GM13977 (cell line): ENCODE results near the gene MEIS2.

Experiments
- DNase-seq: peaks from one replicate; pipeline ENCODE4 v3.0.0; 2012; ENCODE audit warnings: low spot score
- in situ Hi-C: fragments of 300-500 bp; cut with MboI; formaldehyde crosslinking; loops from one replicate; pipeline ENCODE4 v1.12.0; 2022; ENCODE audit warnings: low sequenced_read_pairs, low pct_unique_long_range_greater_than_20kb, mixed read lengths, inconsistent platforms; ENCODE audit not compliant: unreplicated experiment
- TF ChIP-seq, protein P1 (sequence below): IDR thresholded peaks from 2 replicates; pipeline ENCODE4 v1.5.1; 2012; ENCODE audit warnings: mild to moderate bottlenecking, control low read depth; ENCODE audit not compliant: insufficient read depth; ENCODE audit errors: extremely low read depth, missing control alignments

MEIS2 gene

GRCh38 chr15:36905908-36906307 is 194.4 kb downstream of the MEIS2 start:
- in situ Hi-C loops = no loop called here
- no peak for DNase-seq
- TF ChIP-seq, protein P1, sequence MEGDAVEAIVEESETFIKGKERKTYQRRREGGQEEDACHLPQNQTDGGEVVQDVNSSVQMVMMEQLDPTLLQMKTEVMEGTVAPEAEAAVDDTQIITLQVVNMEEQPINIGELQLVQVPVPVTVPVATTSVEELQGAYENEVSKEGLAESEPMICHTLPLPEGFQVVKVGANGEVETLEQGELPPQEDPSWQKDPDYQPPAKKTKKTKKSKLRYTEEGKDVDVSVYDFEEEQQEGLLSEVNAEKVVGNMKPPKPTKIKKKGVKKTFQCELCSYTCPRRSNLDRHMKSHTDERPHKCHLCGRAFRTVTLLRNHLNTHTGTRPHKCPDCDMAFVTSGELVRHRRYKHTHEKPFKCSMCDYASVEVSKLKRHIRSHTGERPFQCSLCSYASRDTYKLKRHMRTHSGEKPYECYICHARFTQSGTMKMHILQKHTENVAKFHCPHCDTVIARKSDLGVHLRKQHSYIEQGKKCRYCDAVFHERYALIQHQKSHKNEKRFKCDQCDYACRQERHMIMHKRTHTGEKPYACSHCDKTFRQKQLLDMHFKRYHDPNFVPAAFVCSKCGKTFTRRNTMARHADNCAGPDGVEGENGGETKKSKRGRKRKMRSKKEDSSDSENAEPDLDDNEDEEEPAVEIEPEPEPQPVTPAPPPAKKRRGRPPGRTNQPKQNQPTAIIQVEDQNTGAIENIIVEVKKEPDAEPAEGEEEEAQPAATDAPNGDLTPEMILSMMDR = no peak

GRCh38 chr15:36904715-36905114 is 195.6 kb downstream of the MEIS2 start:
- TF ChIP-seq, protein P1 = no peak
- DNase-seq = no peak
- in situ Hi-C loops = no loop called here

- DNase-seq = no peak
- in situ Hi-C loops = no loop called here
- TF ChIP-seq, protein P1 = no peak
These were observed 196.3 kb downstream of the MEIS2 start for GRCh38 chr15:36903922-36904556.

DNA sequence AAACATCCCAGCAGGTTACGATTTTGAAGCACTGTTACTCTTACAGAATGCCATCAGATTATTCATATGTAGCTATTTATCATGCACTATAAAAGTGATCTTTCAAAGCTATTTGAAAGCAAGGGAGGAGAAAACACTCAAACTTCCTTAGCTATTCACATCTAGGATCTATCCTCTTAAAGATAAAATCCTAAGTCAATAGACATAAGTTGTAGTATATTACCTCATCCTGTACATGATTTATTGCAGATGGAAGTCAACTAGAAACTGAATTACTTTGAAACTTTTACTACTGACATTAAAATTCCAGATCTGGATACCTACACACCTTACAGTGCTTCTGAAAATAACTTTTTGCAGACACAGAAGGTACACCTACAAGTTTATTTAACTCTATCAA is 197.2 kb downstream of the MEIS2 start:
- DNase-seq = no peak
- TF ChIP-seq, protein P1 = no peak
- in situ Hi-C loops = no loop called here

GRCh38 chr15:36901012-36901411 is 199.3 kb downstream of the MEIS2 start:
- TF ChIP-seq, protein P1 = no peak
- in situ Hi-C loops = no loop called here

DNA sequence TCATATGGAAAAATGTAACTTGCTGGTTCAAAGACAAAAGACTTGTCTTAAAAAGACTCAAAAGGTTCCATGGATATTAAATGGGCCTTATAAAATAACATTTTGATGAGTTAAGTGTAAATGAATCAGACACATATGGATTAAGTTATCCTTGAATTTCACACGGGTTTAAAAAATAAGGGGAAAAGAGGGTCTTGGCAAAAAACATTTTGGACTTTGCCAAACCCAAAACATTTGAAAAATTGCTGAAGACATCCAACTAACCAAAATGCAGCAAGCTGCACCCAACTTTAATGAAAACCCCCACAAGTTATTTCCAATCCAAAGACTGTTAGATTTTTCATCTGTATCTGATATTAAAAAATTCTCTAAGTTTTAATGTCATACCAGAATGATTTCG is 200.7 kb downstream of the MEIS2 start:
- TF ChIP-seq, protein P1 = no peak
- no peak for DNase-seq
- in situ Hi-C loops = loop anchor here (25.0 kb wide), 1 partner anchor 988 kb away; no protein-coding TSS in a partner anchor

More at GRCh38 chr15:36901012-36901411, 199.3 kb downstream of the MEIS2 start:
- no peak for DNase-seq

- TF ChIP-seq, protein P1 = no peak
- in situ Hi-C loops = loop anchor here (25.0 kb wide), 1 partner anchor 989 kb away; no protein-coding TSS in a partner anchor
- DNase-seq = no peak
These were observed 201.7 kb downstream of the MEIS2 start for GRCh38 chr15:36898536-36899126.
